B cell (primary cell): ENCODE results near the gene CPN1. TPM values are rescaled to one million over a fixed set of nuclear protein-coding genes. Genes with fewer than 3 reads are reported as not detected.

Source experiments
- ATAC-seq: fragments of 200-7000 bp; cut with Tn5 transposase; one replicate; pipeline ENCODE4 v1.10.0; 2021; ENCODE audit warnings: low read depth, mild to moderate bottlenecking, moderate number of reproducible peaks, moderate library complexity
- CTCF ChIA-PET: fragments of 350-600 bp; sonication (Branson Sonifier 250); formaldehyde crosslinking; loops from one replicate; lab custom pipeline; 2021; ENCODE audit warnings: antibody characterized with exemption, inconsistent platforms; lab: Charles Lee
- POLR2A ChIA-PET: fragments of 350-600 bp; sonication (Branson Sonifier 250); formaldehyde crosslinking; loops from one replicate; lab custom pipeline; 2021; ENCODE audit warnings: antibody characterized with exemption; lab: Charles Lee
- DNase-seq: peaks from one replicate; pipeline ENCODE4 v3.0.0; 2013
- H2AFZ ChIP-seq: 2 replicates; pipeline ENCODE4 v1.6.1; 2012; ENCODE audit warnings: mild to moderate bottlenecking, low read depth, low read length; ENCODE audit not compliant: insufficient read depth, poor library complexity, severe bottlenecking
- H3K27ac ChIP-seq, 2 donors: 1 replicate in 1 of 2; 2 replicates in 1 of 2; pipeline ENCODE4 v1.5.1; 2012 to 2013; ENCODE audit warnings: low read length in 2 of 2, mild to moderate bottlenecking in 2 of 2, moderate library complexity in 1 of 2
- H3K27me3 ChIP-seq, 4 experiments: fragments of 200-600 bp in 1 of 4; sonication (generic) in 1 of 4; replicated peaks in 1 of 4; 1 replicate in 2 of 4; 2 replicates in 2 of 4; pipeline versions ENCODE4 v1.6.1 to v1.7.0; 2013 to 2016; ENCODE audit warnings: low read length in 3 of 4, mild to moderate bottlenecking in 2 of 4, mixed read lengths in 1 of 4, moderate library complexity in 1 of 4; ENCODE audit not compliant: insufficient read depth in 4 of 4, control insufficient read depth in 3 of 4; ENCODE audit errors: control extremely low read depth in 1 of 4
- H3K36me3 ChIP-seq, 2 experiments: replicated peaks in 1 of 2; 1 replicate in 1 of 2; 2 replicates in 1 of 2; pipeline versions ENCODE4 v1.6.1 to v1.7.1; 2013; ENCODE audit warnings: low read length in 1 of 2; ENCODE audit not compliant: insufficient read depth in 2 of 2, control insufficient read depth in 1 of 2; ENCODE audit errors: control extremely low read depth in 1 of 2, extremely low read depth in 1 of 2
- H3K4me1 ChIP-seq, 2 donors: fragments of 200-600 bp in 1 of 2; sonication (generic) in 1 of 2; 1 replicate in 1 of 2; 2 replicates in 1 of 2; pipeline versions ENCODE4 v1.5.1 to v1.6.1; 2013 to 2017; ENCODE audit warnings: low read length in 2 of 2; ENCODE audit not compliant: control insufficient read depth in 2 of 2, insufficient read depth in 2 of 2
- H3K4me2 ChIP-seq: replicated peaks from 2 replicates; pipeline ENCODE3; 2012; ENCODE audit warnings: mild to moderate bottlenecking, low read depth, low read length; ENCODE audit not compliant: poor library complexity, severe bottlenecking
- H3K4me3 ChIP-seq, 5 experiments: fragments of 200-600 bp in 1 of 5; sonication (generic) in 1 of 5; 1 replicate in 3 of 5; 2 replicates in 2 of 5; pipeline versions ENCODE4 v1.5.1 to v1.7.0; 2011 to 2016; ENCODE audit warnings: low read length in 4 of 5, mild to moderate bottlenecking in 4 of 5, low read depth in 2 of 5, control low read depth in 1 of 5, moderate library complexity in 1 of 5; ENCODE audit not compliant: insufficient read depth in 1 of 5; ENCODE audit errors: control extremely low read depth in 1 of 5, extremely low read depth in 1 of 5
- H3K79me2 ChIP-seq: fragments of 200-600 bp; sonication (generic); one replicate; pipeline ENCODE4 v1.6.0; 2016; ENCODE audit warnings: low read length; ENCODE audit not compliant: control insufficient read depth, insufficient read depth
- H3K9ac ChIP-seq: fragments of 200-600 bp; sonication (generic); 2 replicates; pipeline ENCODE4 v1.6.1; 2017; ENCODE audit warnings: mild to moderate bottlenecking, low read length, moderate library complexity
- H3K9me3 ChIP-seq, 3 donors: one replicate each; pipeline versions ENCODE4 v1.6.1 to v1.7.1; 2013; ENCODE audit warnings: low read length in 2 of 3; ENCODE audit not compliant: control insufficient read depth in 2 of 3, insufficient read depth in 1 of 3; ENCODE audit errors: control extremely low read depth in 1 of 3
- H4K20me1 ChIP-seq: 2 replicates; pipeline ENCODE4 v1.6.0; 2012; ENCODE audit warnings: mild to moderate bottlenecking, low read length; ENCODE audit not compliant: insufficient read depth, control insufficient read depth, poor library complexity, severe bottlenecking
- H3K27ac Mint-ChIP-seq: one replicate; pipeline ENCODE4 v1.8.0; 2021; ENCODE audit warnings: mixed read lengths
- H3K27me3 Mint-ChIP-seq: one replicate; pipeline ENCODE4 v1.8.0; 2021; ENCODE audit warnings: mixed read lengths
- H3K4me1 Mint-ChIP-seq: one replicate; pipeline ENCODE4 v1.8.0; 2021; ENCODE audit warnings: mixed read lengths
- H3K4me3 Mint-ChIP-seq: one replicate; pipeline ENCODE4 v1.8.0; 2021; ENCODE audit warnings: mixed read lengths
- H3K9me3 Mint-ChIP-seq: one replicate; pipeline ENCODE4 v1.8.0; 2022; ENCODE audit warnings: mixed read lengths; ENCODE audit not compliant: insufficient read depth
- EZH2 ChIP-seq: IDR thresholded peaks from 2 replicates; pipeline ENCODE4 v1.6.1; 2012; ENCODE audit warnings: borderline replicate concordance, low read depth, mild to moderate bottlenecking, moderate library complexity, low read length; ENCODE audit not compliant: insufficient read depth, poor library complexity, severe bottlenecking
- WGBS: methylation state at CpG from one replicate; pipeline ENCODE4 v1.1.5; 2013; ENCODE audit warnings: missing lambda C conversion rate; ENCODE audit not compliant: insufficient coverage; 5-methylcytosine and 5-hydroxymethylcytosine counted together
- intact Hi-C: fragments of 100-400 bp; cut with micrococcal nuclease; formaldehyde crosslinking; loops from one replicate; pipeline ENCODE4 v1.10.0; 2022
- polyA plus RNA-seq: library from polyadenylated mRNA; depleted of rRNA; stranded (reverse); fragments of >200 nt; gene quantifications from 2 replicates; pipeline ENCODE4 v1.2.3, GENCODE V29; 2012
- total RNA-seq, 2 donors: library from RNA; stranded (reverse); fragments of 120-200 nt in 1 of 2; gene quantifications; 1 replicate in 1 of 2; 2 replicates in 1 of 2; pipeline versions ENCODE4 v1.2.3 to v1.2.4, GENCODE V29; 2013 to 2022
- TF ChIP-seq, protein P1 (sequence below): fragments of 200-600 bp; IDR thresholded peaks from one replicate; pipeline ENCODE4 v1.8.0; 2022; ENCODE audit warnings: antibody characterized with exemption, mild to moderate bottlenecking

Gene CPN1
- total and polyA plus RNA-seq, 2 donors (not counting 1 experiment from before 2014, with no cell fraction given): not detected

DNA sequence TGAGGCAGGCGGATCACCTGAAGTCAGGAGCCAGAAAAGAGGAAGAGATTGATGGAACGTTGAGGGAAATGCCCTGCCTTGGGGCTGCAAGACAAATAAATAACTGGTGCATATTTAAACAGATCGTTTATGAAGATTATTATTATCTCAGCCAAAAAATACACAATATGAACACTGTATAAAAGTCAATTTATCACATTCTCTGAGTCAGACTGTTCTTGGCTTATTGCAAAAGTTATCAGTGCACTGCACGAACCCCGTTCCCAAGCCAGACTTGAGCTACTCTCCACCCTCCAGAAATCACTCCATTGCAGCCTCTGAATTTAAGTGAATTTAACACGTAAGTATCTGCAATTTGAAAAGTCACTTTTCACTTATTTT, 73.5 kb downstream of the CPN1 start:
- ChIA-PET CTCF (interaction anchor here (1.2 to 7.8 kb wide), 10 partner anchors 9 to 162 kb away, joined by 3 to 75 read pairs (median 16); no protein-coding TSS in a partner anchor), POLR2A (no interaction called here)
- Mint-ChIP-seq H3K4me1 (peaks cover 57% of the 10 kb centered on the region), H3K9me3 (no peaks in the 10 kb centered on the region), H3K27me3 (no peaks in the 10 kb centered on the region), H3K27ac (no peak overlapping the region), H3K4me3 (peak overlapping the region; percentile 89)
- Histone ChIP-seq H3K4me3 (peak overlapping the region in 2 of 5 experiments; percentile 82 to 95), H4K20me1 (peaks cover 21% of the 10 kb centered on the region), H3K9me3 (no peaks in the 10 kb centered on the region), H3K79me2 (peaks cover 57% of the 10 kb centered on the region), H3K4me1 (peaks cover 32 to 35% of the 10 kb centered on the region in 2 donors), H3K27ac (no peak overlapping the region), H2AFZ (no peak overlapping the region), H3K36me3 (no peaks in the 10 kb centered on the region), H3K9ac (peak overlapping the region; percentile 83), H3K4me2 (peak overlapping the region; percentile 91), H3K27me3 (no peaks in the 10 kb centered on the region)
- no peak for TF ChIP-seq EZH2
- TF ChIP-seq, protein P1, sequence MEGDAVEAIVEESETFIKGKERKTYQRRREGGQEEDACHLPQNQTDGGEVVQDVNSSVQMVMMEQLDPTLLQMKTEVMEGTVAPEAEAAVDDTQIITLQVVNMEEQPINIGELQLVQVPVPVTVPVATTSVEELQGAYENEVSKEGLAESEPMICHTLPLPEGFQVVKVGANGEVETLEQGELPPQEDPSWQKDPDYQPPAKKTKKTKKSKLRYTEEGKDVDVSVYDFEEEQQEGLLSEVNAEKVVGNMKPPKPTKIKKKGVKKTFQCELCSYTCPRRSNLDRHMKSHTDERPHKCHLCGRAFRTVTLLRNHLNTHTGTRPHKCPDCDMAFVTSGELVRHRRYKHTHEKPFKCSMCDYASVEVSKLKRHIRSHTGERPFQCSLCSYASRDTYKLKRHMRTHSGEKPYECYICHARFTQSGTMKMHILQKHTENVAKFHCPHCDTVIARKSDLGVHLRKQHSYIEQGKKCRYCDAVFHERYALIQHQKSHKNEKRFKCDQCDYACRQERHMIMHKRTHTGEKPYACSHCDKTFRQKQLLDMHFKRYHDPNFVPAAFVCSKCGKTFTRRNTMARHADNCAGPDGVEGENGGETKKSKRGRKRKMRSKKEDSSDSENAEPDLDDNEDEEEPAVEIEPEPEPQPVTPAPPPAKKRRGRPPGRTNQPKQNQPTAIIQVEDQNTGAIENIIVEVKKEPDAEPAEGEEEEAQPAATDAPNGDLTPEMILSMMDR: no peak
- DNase-seq (no peak), ATAC-seq (no peak)
- intact Hi-C loops: loop anchor here (2.0 to 5.0 kb wide), 2 partner anchors 33 to 391 kb away; no protein-coding TSS in a partner anchor
- 97% methylated on average over 3 of the region's 6 CpGs for WGBS

DNA sequence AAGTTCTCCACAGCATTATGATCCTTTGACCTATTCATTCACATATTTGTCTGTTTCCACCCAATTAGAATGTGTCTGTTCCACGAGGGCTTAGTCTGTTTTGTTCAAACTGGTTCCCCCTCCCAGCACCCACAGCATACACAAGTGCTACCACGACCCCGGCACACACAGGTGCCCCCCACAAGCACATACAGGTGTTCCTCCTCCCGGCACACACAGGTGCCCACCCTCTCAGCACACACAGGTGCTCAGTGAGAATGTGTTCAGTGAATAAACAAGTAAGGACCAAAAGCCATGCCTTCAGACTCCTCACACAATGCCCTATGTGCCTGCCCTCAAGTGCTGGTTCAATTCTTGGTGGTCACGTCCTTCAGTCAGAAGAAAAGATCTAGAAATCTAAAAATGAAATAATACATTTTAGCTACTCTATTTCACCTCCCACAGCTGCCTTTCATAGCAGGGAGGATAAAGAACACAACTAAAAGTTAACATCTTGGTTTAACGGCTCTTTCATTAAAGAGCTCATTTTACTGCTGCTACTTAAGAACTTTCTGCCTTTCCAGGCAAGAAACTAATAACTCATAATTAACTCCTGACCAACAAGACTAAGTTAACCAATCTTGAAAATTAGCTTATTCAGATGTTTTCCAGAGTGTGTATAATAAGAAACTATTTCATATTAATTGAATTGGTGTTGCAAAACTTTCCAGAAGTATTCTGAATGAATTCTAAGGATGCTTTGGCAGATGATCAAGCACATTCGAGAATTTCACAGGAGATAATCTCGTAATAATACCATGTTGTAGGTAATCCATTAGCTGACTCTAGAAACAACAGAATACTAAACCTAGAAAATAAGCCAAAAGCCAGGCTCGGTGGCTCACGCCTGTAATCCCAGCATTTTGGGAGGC, 74.2 kb downstream of the CPN1 start:
- TF ChIP-seq, protein P1: no peak
- TF ChIP-seq EZH2: no peak
- H3K9me3 Mint-ChIP-seq: no peaks in the 10 kb centered on the region
- no peak for ATAC-seq
- intact Hi-C loops: loop anchor here (2.0 to 5.0 kb wide), 2 partner anchors 33 to 390 kb away; no protein-coding TSS in a partner anchor
- H3K4me1 Mint-ChIP-seq: peaks cover 54% of the 10 kb centered on the region
- H4K20me1 ChIP-seq: peaks cover 25% of the 10 kb centered on the region
- POLR2A ChIA-PET: no interaction called here
- no peaks in the 10 kb centered on the region for H3K36me3 ChIP-seq
- peak overlapping the region; percentile 89 for H3K4me3 Mint-ChIP-seq
- CTCF ChIA-PET: interaction anchor here (1.6 to 7.8 kb wide), 6 partner anchors 8 to 162 kb away, joined by 5 to 75 read pairs (median 22); no protein-coding TSS in a partner anchor
- H3K9me3 ChIP-seq: no peaks in the 10 kb centered on the region
- no peak overlapping the region for H3K9ac ChIP-seq
- DNase-seq: no peak
- no peaks in the 10 kb centered on the region for H3K27me3 ChIP-seq
- no peak overlapping the region for H3K27ac ChIP-seq
- no peak overlapping the region for H2AFZ ChIP-seq
- H3K4me1 ChIP-seq: peaks cover 30% of the 10 kb centered on the region in 2 donors
- H3K4me3 ChIP-seq: no peak overlapping the region
- 72% methylated on average over 6 of the region's 10 CpGs for WGBS
- peak overlapping the region; percentile 91 for H3K4me2 ChIP-seq
- no peaks in the 10 kb centered on the region for H3K27me3 Mint-ChIP-seq
- H3K79me2 ChIP-seq: peaks cover 63% of the 10 kb centered on the region
- peak overlapping the region; percentile 2 for H3K27ac Mint-ChIP-seq
